Measurements from ENCODE around the gene EBPL.

- no peak for TF ChIP-seq CHD2 (IDR thresholded peaks at IDR 0.05; ENCODE audit: low read length, partially characterized antibody)
- no peak for TF ChIP-seq FOXM1 (IDR thresholded peaks at IDR 0.05; ENCODE audit: low read depth)
- no peak for TF ChIP-seq FOXJ3 (CRISPR knock-in tag; IDR thresholded peaks at IDR 0.05)
- no peak for TF ChIP-seq TAF1 (IDR thresholded peaks at IDR 0.05; ENCODE audit: borderline replicate concordance, low read depth, low read length)
- TF ChIP-seq, protein P1, sequence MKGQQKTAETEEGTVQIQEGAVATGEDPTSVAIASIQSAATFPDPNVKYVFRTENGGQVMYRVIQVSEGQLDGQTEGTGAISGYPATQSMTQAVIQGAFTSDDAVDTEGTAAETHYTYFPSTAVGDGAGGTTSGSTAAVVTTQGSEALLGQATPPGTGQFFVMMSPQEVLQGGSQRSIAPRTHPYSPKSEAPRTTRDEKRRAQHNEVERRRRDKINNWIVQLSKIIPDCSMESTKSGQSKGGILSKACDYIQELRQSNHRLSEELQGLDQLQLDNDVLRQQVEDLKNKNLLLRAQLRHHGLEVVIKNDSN (IDR thresholded peaks at IDR 0.05; ENCODE audit: borderline replicate concordance, low read depth), result no peak
- TF ChIP-seq CTCF (IDR thresholded peaks at IDR 0.05), result no peak
- no peak for TF ChIP-seq EP300 (IDR thresholded peaks at IDR 0.05; ENCODE audit: borderline replicate concordance in 1 of 2, low read depth in 1 of 2, low read length in 1 of 2)
- no peak for TF ChIP-seq NRF1 (IDR thresholded peaks at IDR 0.05; ENCODE audit: low read depth, low read length)
- TF ChIP-seq, protein P2, sequence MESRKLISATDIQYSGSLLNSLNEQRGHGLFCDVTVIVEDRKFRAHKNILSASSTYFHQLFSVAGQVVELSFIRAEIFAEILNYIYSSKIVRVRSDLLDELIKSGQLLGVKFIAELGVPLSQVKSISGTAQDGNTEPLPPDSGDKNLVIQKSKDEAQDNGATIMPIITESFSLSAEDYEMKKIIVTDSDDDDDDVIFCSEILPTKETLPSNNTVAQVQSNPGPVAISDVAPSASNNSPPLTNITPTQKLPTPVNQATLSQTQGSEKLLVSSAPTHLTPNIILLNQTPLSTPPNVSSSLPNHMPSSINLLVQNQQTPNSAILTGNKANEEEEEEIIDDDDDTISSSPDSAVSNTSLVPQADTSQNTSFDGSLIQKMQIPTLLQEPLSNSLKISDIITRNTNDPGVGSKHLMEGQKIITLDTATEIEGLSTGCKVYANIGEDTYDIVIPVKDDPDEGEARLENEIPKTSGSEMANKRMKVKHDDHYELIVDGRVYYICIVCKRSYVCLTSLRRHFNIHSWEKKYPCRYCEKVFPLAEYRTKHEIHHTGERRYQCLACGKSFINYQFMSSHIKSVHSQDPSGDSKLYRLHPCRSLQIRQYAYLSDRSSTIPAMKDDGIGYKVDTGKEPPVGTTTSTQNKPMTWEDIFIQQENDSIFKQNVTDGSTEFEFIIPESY (IDR thresholded peaks at IDR 0.05; ENCODE audit: borderline replicate concordance, low read depth), result no peak
- no peak for TF ChIP-seq POLR2AphosphoS5 (IDR thresholded peaks at IDR 0.05; ENCODE audit: low read depth, low read length)
- TF ChIP-seq, protein P3, sequence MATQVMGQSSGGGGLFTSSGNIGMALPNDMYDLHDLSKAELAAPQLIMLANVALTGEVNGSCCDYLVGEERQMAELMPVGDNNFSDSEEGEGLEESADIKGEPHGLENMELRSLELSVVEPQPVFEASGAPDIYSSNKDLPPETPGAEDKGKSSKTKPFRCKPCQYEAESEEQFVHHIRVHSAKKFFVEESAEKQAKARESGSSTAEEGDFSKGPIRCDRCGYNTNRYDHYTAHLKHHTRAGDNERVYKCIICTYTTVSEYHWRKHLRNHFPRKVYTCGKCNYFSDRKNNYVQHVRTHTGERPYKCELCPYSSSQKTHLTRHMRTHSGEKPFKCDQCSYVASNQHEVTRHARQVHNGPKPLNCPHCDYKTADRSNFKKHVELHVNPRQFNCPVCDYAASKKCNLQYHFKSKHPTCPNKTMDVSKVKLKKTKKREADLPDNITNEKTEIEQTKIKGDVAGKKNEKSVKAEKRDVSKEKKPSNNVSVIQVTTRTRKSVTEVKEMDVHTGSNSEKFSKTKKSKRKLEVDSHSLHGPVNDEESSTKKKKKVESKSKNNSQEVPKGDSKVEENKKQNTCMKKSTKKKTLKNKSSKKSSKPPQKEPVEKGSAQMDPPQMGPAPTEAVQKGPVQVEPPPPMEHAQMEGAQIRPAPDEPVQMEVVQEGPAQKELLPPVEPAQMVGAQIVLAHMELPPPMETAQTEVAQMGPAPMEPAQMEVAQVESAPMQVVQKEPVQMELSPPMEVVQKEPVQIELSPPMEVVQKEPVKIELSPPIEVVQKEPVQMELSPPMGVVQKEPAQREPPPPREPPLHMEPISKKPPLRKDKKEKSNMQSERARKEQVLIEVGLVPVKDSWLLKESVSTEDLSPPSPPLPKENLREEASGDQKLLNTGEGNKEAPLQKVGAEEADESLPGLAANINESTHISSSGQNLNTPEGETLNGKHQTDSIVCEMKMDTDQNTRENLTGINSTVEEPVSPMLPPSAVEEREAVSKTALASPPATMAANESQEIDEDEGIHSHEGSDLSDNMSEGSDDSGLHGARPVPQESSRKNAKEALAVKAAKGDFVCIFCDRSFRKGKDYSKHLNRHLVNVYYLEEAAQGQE (IDR thresholded peaks at IDR 0.05; ENCODE audit: low read depth, low read length), result no peak
- TF ChIP-seq JUND (IDR thresholded peaks at IDR 0.05), result no peak
These were observed 48.1 kb downstream of the EBPL start for GRCh38 chr13:49643035-49643646.

Data from SK-N-SH (cell line).